Raji (cell line): ENCODE results near the gene PTPRK.

ENCODE experiments used
- POLR2A ChIP-seq: IDR thresholded peaks from 2 replicates; pipeline ENCODE4 v1.6.1; 2011; ENCODE audit warnings: low read depth, low read length, control low read depth; ENCODE audit not compliant: insufficient read depth

The PTPRK gene

DNA sequence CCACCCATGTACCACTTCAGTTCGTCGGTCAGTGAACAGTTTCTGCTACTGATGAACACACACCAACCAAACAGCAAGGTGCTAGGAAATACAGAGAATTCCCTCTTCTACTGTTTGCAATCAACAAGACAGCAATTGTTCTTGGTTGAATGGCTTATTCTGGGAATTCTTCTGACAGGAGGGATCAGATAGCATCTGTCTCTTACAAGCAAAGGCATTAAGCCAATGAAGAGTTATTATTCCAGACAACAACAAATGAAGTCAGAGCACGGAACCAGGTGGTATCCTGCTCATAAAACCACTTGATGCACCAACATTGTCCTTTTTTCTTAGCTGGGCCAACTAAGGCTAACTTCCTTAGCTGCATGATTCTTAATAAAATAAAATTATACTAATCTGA is 37.8 kb downstream of the PTPRK start:
- TF ChIP-seq POLR2A, result no peak

DNA sequence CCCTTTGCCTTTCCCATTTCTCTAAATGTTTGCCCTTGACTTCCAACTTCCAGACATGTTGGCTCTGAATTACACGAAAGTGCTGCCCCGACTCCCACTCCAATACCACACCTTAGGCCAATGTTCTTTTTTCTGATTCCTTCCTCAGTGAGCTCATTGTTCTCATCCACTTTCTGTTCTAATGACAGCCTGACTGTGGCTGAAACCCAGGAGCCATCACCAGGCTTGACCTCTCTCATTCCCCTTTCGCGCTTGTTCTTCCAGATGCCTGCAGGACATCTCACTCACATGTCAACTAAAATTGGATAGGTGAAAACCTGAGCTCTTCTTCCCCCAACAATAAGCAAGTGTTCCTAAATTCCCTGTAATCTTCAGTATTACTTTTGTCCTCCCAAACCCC is 40.4 kb downstream of the PTPRK start:
- no peak for TF ChIP-seq POLR2A

DNA sequence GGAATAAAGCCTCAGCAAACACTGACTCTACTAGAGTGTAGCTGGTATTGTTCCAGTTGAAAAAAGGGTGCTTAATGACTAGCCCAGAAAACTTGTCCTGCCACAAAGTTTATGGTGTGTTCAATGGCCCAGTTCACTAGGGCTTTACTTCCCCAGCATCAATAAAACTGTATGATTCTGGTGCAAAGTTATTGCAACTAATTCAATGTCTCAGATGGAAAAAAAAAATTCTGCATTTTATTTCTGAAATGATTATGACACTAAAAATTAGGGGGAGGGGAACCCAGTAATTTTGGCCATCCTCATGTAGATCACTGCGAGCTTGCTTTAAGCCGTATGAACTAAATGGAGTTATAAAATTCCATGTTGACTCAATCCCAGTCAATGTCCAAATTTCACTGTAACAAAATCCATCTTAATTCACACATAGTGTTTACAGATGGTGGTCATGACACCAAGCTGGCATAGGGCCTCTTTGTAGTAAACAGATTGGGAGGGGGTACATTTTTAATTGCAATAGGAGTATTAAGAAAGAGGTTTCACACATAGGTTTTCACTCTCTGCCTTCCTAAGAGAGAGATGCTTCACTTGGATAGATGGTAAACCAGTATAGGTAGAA is 41.2 kb downstream of the PTPRK start:
- TF ChIP-seq POLR2A, result no peak

DNA sequence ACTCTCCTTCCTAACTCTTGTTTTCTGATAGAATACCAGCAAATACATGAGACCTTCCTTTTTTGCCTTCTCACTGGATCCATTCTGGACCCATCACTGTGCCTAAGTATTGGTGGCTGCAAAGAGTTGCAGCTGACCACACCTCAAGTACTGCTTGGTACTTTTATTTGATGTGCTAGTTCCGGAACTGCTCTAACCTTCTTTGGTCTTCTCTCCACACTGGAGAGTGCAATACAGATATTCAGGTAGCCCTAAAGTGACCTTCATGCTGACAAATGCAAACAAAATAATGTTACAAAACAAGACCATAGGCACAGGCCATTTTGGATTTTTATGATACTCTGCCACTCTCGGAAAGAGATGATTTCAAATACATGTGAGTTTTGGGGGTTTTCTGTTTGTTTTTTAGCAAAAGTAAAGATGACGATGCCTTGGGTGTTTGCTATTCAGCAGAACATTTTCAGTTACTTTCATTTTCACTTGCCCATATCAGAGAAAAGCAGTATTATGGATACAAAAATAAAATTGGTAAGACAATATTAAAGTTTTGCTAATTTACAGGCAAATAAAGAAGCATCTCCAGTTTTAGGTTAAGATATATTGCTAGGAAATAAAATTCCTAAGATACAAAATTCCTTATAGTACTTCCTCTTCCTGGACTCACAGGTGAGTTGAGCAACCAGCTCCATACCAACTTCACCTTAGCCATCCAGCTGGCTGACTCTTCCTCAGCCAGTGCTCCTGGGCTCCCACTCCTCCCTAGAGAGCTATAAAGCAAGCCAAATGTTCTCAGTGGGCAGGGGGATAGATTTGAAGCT is 42.0 kb downstream of the PTPRK start:
- TF ChIP-seq POLR2A, result no peak

- no peak for TF ChIP-seq POLR2A
These were observed 45.5 kb downstream of the PTPRK start for GRCh38 chr6:128474933-128475332.

DNA sequence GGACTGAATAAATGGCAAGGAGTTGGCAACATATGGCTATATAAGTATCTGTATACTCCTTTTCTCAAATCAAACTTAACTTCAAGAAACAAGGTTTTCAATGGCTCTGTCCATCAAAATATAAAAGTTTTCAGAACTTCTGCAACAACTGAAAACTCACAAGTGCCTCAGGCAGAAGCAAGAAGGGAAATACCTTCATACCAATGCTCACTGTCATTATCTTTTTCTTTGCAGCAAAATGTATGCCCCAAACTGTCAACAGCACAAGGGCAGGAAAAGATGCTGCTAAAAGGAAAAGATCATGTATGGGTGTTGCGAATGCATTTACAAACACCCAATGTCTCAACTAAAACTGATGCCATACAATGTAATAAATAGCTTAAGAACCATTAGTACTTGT is 45.9 kb downstream of the PTPRK start:
- no peak for TF ChIP-seq POLR2A

DNA sequence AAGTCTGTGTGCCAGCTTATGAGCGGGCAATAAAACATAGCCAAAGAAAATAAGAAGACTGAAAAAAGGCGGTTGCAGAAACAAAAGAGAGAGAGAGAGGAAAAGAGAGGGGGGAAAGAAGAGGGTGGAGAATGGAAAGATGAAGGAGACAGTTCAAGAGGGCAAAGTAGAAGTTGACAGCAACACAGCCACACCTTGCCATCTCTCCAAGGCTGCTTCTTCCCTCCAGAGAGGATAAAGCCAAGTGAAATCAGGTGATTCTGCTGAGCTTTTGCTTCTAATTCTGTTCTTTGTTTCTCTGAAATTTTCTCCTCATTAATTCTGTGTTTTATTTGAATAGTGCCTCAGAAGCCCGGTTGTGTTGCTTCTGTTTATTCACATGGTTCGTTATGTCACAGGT is 48.5 kb downstream of the PTPRK start:
- TF ChIP-seq POLR2A, result no peak

GRCh38 chr6:128465368-128466343 is 54.7 kb downstream of the PTPRK start:
- no peak for TF ChIP-seq POLR2A

- no peak for TF ChIP-seq POLR2A
These were observed 55.6 kb downstream of the PTPRK start for GRCh38 chr6:128464790-128465189.

DNA sequence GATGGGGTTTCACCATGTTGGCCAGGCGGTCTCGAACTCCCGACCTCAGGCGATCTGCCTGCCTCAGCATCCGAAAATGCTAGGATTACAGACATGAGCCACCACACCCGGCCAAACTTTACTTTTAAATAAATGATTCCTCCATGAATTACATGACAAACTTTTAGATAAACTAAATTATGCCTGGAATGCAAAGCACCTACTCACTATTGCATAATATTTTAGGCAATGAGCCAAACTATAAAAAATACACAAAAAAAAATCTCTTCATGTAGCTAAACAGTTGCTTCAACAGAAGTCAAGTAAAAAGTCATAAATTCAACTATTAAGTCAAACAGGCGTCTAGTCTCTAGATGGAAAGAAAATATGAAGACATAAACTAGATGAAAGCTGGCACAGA is 56.5 kb downstream of the PTPRK start:
- no peak for TF ChIP-seq POLR2A

DNA sequence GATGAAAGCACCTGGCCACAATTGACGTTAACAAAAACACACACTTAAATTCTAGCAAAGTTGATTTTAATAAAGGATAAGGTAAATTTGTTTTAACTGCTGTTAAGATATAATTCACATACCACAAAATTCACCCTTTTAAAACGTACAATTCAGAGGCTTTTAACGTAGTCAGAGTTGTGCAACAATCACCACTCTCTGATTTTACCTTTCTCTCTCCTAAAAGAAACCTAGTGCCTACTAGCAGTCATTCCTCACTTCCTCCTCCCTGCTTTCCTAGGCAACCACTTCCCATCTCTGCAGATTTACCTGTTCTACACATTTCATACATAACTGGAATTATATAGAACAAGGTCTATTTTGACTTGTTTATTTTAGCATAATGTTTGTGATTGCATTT is 58.9 kb downstream of the PTPRK start:
- no peak for TF ChIP-seq POLR2A

DNA sequence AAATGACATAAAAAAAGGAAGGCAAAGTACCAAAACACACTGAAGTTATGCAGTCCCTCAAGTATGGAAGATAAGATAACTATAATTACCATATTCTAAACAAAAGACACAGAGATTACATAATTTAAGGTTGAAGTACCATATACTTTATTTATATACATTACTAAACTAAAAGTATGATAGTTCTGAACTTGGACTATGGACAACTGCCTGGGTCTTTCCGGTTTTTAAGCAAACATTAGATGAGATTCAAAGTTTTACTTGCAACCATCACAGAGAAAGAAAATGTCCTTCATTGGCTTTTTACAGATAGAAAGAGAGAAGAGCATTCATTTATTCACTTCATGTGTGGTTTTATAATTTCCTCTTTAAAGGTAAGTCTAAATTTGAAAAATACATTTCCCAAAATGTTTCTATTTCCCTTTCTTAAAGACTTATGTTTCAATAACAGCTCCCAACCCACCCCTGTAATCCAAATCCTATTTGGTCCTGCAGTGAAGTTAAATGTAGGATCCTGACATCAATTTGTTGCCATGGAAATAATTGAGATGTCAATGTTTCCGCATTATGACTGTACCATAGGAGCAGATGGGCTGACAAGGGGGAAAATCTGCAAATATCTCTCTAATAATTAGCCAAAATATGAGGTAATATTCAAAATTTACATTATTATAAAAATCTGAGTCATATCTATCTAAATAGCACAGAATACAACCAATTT is 63.7 kb downstream of the PTPRK start:
- no peak for TF ChIP-seq POLR2A

DNA sequence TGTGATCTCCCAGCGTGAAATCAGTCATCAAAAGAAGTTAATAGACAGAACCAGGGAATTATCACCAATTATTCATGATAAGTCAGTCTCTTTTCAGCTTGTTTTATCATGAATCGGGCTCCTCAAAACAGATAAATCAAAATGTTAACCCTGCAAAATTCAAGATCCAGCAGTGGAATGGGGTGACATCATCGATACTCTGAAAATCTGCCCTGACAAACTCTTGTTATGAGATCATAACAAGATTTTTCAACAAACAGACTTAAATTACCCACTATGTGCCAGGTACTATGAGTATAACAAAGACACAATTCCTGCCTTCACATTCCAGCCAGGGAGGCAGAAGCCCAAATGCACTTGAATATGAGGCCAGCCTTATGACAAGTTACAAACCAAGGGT is 64.4 kb downstream of the PTPRK start:
- no peak for TF ChIP-seq POLR2A

- no peak for TF ChIP-seq POLR2A
These were observed 67.7 kb downstream of the PTPRK start for GRCh38 chr6:128452713-128453112.

DNA sequence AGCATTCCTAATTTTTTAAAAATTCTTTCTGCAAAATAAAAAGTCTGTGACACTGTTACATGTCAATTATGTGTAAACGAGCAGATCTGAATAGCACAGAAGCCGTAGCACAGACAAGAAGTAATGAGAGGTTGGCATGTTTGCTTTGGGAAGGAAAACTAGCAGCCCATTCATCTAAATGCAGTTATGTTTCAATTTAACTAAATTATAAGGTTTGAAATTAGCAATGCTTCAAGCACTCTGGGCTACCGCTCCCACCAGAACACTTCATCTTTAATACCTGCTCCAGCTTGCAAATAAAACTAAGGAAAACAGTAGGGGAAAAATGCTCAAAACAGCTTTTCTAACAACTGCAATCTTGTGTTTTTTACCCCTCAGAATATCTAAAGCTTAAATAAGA is 73.9 kb downstream of the PTPRK start:
- no peak for TF ChIP-seq POLR2A
